RWPE2 (cell line): ENCODE data around the gene TSEN2.

Experiments used
- ATAC-seq: fragments of 200-7000 bp; cut with Tn5 transposase; 3 replicates; pipeline ENCODE4 v1.9.1; 2021; ENCODE audit warnings: low read depth
- DNase-seq: peaks from one replicate; pipeline ENCODE4 v3.0.0-alpha.2; 2020; ENCODE audit warnings: low spot score
- H3K27ac ChIP-seq: fragments of 450-650 bp; 2 replicates; pipeline ENCODE4 v1.5.1; 2017; ENCODE audit warnings: mild to moderate bottlenecking; ENCODE audit not compliant: poor library complexity, severe bottlenecking
- H3K27me3 ChIP-seq: fragments of 250-450 bp; sonication (Bioruptor Pico); 2 replicates; pipeline ENCODE4 v1.5.1; 2021; ENCODE audit warnings: mild to moderate bottlenecking, moderate library complexity; ENCODE audit not compliant: insufficient read depth, poor library complexity, severe bottlenecking
- H3K36me3 ChIP-seq: fragments of 250-450 bp; sonication (Bioruptor Pico); 2 replicates; pipeline ENCODE4 v1.5.1; 2020; ENCODE audit warnings: low read depth, mild to moderate bottlenecking, moderate library complexity
- H3K4me1 ChIP-seq: fragments of 250-450 bp; sonication (Bioruptor Pico); 2 replicates; pipeline ENCODE4 v1.5.1; 2021; ENCODE audit warnings: mild to moderate bottlenecking, moderate library complexity; ENCODE audit not compliant: insufficient read depth, poor library complexity, severe bottlenecking
- H3K4me3 ChIP-seq: fragments of 250-450 bp; sonication (Bioruptor Pico); 2 replicates; pipeline ENCODE4 v1.5.1; 2021; ENCODE audit warnings: mild to moderate bottlenecking, moderate library complexity; ENCODE audit not compliant: severe bottlenecking
- H3K9me3 ChIP-seq: fragments of 250-450 bp; sonication (Bioruptor Pico); 2 replicates; pipeline ENCODE4 v1.5.1; 2021; ENCODE audit warnings: mild to moderate bottlenecking, moderate library complexity; ENCODE audit not compliant: severe bottlenecking
- CTCF ChIP-seq: fragments of 450-650 bp; IDR thresholded peaks from one replicate; pipeline ENCODE4 v1.5.1; 2017; ENCODE audit warnings: mild to moderate bottlenecking, moderate library complexity; ENCODE audit not compliant: poor library complexity, severe bottlenecking

Gene TSEN2

GRCh38 chr3:12438318-12438717 is 46.0 kb upstream of the TSEN2 start:
- DNase-seq: no peak
- Histone ChIP-seq H3K27ac (no peak overlapping the region), H3K4me1 (no peaks in the 10 kb centered on the region), H3K9me3 (no peaks in the 10 kb centered on the region), H3K27me3 (no peaks in the 10 kb centered on the region), H3K36me3 (no peaks in the 10 kb centered on the region), H3K4me3 (no peak overlapping the region)
- TF ChIP-seq CTCF: no peak
- ATAC-seq: no peak

DNA sequence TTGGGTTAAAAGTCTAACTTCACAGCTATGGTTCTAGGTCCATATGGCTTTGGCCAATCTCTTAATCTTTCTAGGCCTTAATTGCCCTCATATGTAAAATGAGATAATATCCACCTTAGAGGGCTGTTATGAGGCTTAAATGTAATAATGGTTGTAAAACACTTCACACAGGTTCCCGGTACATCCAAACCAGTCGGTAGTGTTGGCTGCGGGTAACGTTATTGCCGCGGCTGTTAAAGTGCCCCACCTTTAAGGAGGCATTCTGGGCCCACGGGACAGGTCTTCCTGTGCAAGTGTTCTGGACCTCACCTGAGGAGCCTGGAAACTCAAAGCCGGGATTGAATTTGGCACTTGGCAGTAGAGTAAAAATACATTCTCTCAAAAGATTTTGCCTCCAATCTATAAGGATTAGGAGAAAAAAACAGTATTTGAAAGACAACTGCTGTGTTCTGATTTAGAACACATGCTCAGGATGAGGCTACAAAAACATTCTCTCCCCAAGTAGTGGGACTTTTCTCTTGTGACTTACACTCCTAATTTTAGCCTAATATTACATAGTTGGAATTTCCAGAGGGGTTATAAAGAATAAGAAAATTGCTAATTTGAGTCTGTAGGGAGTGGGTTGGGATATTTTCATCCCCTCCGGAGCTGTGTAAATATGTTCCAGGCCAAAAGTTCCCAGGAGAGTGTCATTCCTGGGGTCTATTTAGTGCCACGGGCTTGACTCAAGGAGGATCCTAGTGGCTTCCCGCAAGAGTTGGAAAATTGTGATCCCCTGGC is 44.9 kb upstream of the TSEN2 start:
- Histone ChIP-seq H3K27ac (no peak overlapping the region), H3K27me3 (no peaks in the 10 kb centered on the region), H3K9me3 (no peaks in the 10 kb centered on the region), H3K4me1 (peaks cover 3% of the 10 kb centered on the region), H3K4me3 (no peak overlapping the region), H3K36me3 (no peaks in the 10 kb centered on the region)
- ATAC-seq (no peak), DNase-seq (no peak)
- no peak for TF ChIP-seq CTCF

- Histone ChIP-seq H3K27ac (no peak overlapping the region), H3K9me3 (no peaks in the 10 kb centered on the region), H3K36me3 (no peaks in the 10 kb centered on the region), H3K27me3 (no peaks in the 10 kb centered on the region), H3K4me1 (peaks cover 16% of the 10 kb centered on the region), H3K4me3 (no peak overlapping the region)
- ATAC-seq (no peak), DNase-seq (no peak)
- TF ChIP-seq CTCF: no peak
Measured at GRCh38 chr3:12440927-12441714, 43.2 kb upstream of the TSEN2 start.

DNA sequence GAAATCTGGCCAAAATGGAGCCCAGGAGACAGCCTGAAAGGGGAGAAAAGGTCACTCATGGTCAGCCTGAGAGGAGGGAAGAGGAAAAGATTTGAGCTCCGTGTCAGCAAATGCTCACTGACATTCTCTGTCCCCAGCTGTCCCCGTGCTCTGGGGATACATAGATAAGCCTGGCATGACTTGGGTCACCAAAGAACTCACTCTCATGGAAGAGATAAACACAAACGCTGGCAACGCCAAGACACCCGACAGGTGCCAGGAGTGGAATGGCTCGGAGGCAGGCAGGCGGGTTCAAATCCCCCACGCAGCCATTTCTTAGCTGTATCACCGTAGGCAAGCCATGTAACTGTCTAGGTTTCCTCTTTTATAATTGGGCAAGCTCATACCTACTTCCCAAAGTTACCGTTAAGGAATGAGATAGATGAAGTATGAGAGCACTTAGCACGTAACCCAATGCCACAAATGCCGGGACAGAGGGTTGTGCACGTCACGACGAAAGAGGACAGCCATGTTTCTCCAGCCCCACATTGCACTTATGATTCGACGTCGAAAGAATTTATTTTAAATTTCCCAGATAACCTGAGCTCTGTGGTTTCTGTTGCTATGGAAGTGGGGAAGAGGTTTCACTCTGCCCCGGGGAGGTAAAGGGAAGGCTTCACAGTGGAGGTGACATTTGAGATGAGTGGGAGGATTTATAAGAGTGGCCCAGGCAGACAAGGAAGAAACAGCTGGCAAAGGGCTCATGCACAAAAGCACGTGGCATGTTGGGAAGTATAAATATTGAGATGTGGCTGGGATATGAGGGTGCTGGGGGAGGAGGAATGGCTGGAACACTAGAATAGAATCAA is 41.4 kb upstream of the TSEN2 start:
- ATAC-seq: no peak
- Histone ChIP-seq H3K4me1 (peaks cover 16% of the 10 kb centered on the region), H3K27ac (no peak overlapping the region), H3K36me3 (no peaks in the 10 kb centered on the region), H3K27me3 (no peaks in the 10 kb centered on the region), H3K9me3 (no peaks in the 10 kb centered on the region), H3K4me3 (no peak overlapping the region)
- TF ChIP-seq CTCF: no peak
- no peak for DNase-seq
